ENCODE data around the gene NRBP1.

NRBP1 gene

DNA sequence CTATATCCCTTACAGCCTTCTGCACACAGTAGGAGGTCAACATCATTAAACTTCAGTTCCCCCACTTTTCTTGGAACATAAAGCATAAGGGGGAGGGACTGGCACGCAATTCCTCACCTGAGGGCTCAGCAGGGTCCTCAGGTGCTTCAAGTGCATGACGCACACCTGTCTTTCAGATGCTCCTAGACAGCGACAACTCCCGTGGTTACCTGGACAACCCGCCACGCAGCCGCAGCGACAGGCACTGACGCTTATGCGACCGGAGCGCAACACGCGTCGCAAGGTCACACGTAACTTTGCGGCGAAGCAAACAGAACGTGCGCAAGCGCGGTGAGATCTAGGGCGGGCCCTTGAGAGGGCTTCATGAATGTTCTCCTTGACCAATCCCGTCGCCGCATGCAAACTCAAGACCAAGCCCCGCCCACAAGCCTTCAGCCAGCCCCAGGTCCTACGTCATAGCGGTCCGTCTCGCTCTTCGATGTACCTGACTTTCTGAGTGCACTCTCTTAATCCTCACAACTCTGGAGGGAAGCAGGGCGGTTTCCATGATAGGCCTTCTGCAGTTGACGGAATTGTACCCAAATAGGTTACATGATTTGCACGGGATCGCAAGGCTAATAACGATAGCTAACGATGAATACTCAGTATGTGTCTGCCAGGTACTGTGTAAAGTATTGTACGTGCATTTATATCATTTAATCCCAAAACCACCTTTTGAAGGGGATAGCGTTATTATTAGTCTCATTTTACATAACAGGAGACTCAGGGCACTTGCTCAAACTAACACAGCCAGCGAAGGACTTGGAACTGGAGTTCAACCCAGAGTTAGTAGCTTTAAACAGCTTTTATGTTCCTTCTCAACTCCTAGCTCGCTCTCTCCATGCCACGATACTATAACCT, 61.3 kb downstream of the NRBP1 start, which contains the start of gene IFT172:
Gene IFT172, minus strand, starts transcription at position 246 of the 900 bp plus-strand sequence. Its CDS starts 90 bp downstream, at position 156.
- DNase-seq (ENCODE audit: low spot score), result peak; percentile 94

Data from left forelimb (tissue), 1 donor.